ENCODE results near the gene FBXO21.
"Not testable (repeated sequence)": the region's sequence is repeated elsewhere in the genome, so short reads cannot be mapped to it uniquely, and the experiment has no call there.

FBXO21 gene

GRCh38 chr12:117104003-117104402 lies 86.3 kb downstream of the FBXO21 start:
- not testable (repeated sequence) for H3K4me3 ChIP-seq (ENCODE audit: low read depth, low read length); H2AFZ ChIP-seq (ENCODE audit: low read length, unreplicated experiment); H3K79me2 ChIP-seq (ENCODE audit: control insufficient read depth, insufficient read depth, low read length, unreplicated experiment); H3K27ac ChIP-seq (ENCODE audit: low read depth, low read length); H3K4me1 ChIP-seq (ENCODE audit: control insufficient read depth, insufficient read depth, low read length, unreplicated experiment); H3K36me3 ChIP-seq (ENCODE audit: insufficient read depth, low read length)
- peaks cover 76% of the 10 kb centered on the region for H3K27me3 ChIP-seq (ENCODE audit: insufficient read depth, low read length)

DNA sequence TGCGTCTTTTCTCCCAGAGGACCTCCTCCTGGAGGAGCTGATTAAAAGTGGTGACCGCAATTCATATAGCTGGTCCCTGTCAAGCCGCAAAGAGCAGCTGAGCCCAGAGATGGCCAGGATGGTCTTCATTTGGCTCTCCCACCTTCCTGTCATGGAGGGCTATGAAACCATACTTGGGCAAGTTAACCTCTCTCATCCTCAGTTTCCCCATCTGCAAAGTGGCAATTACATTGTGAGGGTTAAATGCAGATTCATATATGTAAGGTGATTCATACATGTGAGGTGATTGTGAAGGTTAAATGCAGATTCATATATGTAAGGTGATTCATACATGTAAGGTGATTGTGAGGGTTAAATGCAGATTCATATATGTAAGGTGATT lies 87.5 kb downstream of the FBXO21 start:
- Histone ChIP-seq H3K36me3 (ENCODE audit: insufficient read depth, low read length) (no peaks in the 10 kb centered on the region), H3K4me3 (ENCODE audit: low read depth, low read length) (no peak overlapping the region), H3K27me3 (ENCODE audit: insufficient read depth, low read length) (peaks cover 86% of the 10 kb centered on the region), H2AFZ (ENCODE audit: low read length, unreplicated experiment) (no peak overlapping the region), H3K79me2 (ENCODE audit: control insufficient read depth, insufficient read depth, low read length, unreplicated experiment) (no peaks in the 10 kb centered on the region), H3K4me1 (ENCODE audit: control insufficient read depth, insufficient read depth, low read length, unreplicated experiment) (no peaks in the 10 kb centered on the region), H3K27ac (ENCODE audit: low read depth, low read length) (no peak overlapping the region)

GRCh38 chr12:117101953-117102799 lies 88.1 kb downstream of the FBXO21 start:
- H3K4me1 ChIP-seq (ENCODE audit: control insufficient read depth, insufficient read depth, low read length, unreplicated experiment) = no peaks in the 10 kb centered on the region
- no peaks in the 10 kb centered on the region for H3K36me3 ChIP-seq (ENCODE audit: insufficient read depth, low read length)
- H3K79me2 ChIP-seq (ENCODE audit: control insufficient read depth, insufficient read depth, low read length, unreplicated experiment) = no peaks in the 10 kb centered on the region
- peaks cover 88% of the 10 kb centered on the region for H3K27me3 ChIP-seq (ENCODE audit: insufficient read depth, low read length)
- H2AFZ ChIP-seq (ENCODE audit: low read length, unreplicated experiment) = no peak overlapping the region
- H3K4me3 ChIP-seq (ENCODE audit: low read depth, low read length) = no peak overlapping the region
- H3K27ac ChIP-seq (ENCODE audit: low read depth, low read length) = no peak overlapping the region

DNA sequence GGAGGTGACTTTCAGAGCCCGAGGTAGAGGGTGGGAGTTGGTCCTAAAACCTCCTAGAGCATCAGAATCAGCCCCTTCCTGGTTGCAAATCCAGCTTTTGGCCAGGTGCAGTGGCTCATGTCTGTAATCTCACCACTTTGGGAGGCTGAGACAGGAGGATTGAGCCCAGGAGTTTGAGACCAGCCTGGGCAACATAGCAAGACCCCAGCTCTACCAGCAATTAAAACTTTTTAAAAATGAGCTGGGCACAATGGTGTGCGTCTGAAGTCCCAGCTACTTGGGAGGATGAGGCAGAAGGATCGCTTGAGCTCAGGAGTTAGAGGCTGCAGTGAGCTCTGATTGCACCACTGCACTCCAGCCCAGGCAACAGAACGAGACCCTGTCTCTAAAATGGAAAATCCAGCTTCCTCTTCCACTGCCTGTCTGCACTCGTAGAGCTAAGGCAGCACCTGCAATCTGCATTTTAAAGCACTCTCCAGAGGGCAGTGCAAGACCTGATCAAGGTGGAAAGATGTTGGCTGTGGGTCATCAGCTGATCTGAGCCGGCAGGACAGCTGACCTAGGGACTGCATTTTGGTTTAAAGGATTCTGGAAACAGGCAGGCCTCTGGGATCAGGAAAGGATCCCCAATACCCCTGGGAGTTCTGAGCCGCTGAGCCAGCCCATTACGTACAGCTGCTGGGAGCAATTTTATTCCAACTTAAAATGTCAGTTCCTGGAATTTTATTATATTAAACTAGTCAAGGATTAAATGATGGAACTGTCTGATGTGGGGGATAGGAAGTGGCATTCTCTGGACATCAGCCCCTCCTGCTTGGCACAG lies 89.2 kb downstream of the FBXO21 start:
- Histone ChIP-seq H3K36me3 (ENCODE audit: insufficient read depth, low read length) (no peaks in the 10 kb centered on the region), H3K79me2 (ENCODE audit: control insufficient read depth, insufficient read depth, low read length, unreplicated experiment) (no peaks in the 10 kb centered on the region), H3K4me3 (ENCODE audit: low read depth, low read length) (no peak overlapping the region), H2AFZ (ENCODE audit: low read length, unreplicated experiment) (no peak overlapping the region), H3K27me3 (ENCODE audit: insufficient read depth, low read length) (peaks cover 88% of the 10 kb centered on the region), H3K4me1 (ENCODE audit: control insufficient read depth, insufficient read depth, low read length, unreplicated experiment) (no peaks in the 10 kb centered on the region), H3K27ac (ENCODE audit: low read depth, low read length) (no peak overlapping the region)

GRCh38 chr12:117100251-117100650 lies 90.0 kb downstream of the FBXO21 start:
- H3K27me3 ChIP-seq (ENCODE audit: insufficient read depth, low read length) = peaks cover 88% of the 10 kb centered on the region
- H3K4me1 ChIP-seq (ENCODE audit: control insufficient read depth, insufficient read depth, low read length, unreplicated experiment) = no peaks in the 10 kb centered on the region
- H2AFZ ChIP-seq (ENCODE audit: low read length, unreplicated experiment) = no peak overlapping the region
- no peaks in the 10 kb centered on the region for H3K79me2 ChIP-seq (ENCODE audit: control insufficient read depth, insufficient read depth, low read length, unreplicated experiment)
- H3K27ac ChIP-seq (ENCODE audit: low read depth, low read length) = no peak overlapping the region
- no peaks in the 10 kb centered on the region for H3K36me3 ChIP-seq (ENCODE audit: insufficient read depth, low read length)
- no peak overlapping the region for H3K4me3 ChIP-seq (ENCODE audit: low read depth, low read length)

- Histone ChIP-seq H3K27ac (ENCODE audit: low read depth, low read length) (no peak overlapping the region), H3K4me3 (ENCODE audit: low read depth, low read length) (peak overlapping the region; percentile 76), H3K36me3 (ENCODE audit: insufficient read depth, low read length) (no peaks in the 10 kb centered on the region), H3K27me3 (ENCODE audit: insufficient read depth, low read length) (peaks cover 89% of the 10 kb centered on the region), H3K4me1 (ENCODE audit: control insufficient read depth, insufficient read depth, low read length, unreplicated experiment) (no peaks in the 10 kb centered on the region), H3K79me2 (ENCODE audit: control insufficient read depth, insufficient read depth, low read length, unreplicated experiment) (no peaks in the 10 kb centered on the region), H2AFZ (ENCODE audit: low read length, unreplicated experiment) (peak overlapping the region; percentile 62)
These were observed 91.7 kb downstream of the FBXO21 start for GRCh38 chr12:117098361-117099217.

DNA sequence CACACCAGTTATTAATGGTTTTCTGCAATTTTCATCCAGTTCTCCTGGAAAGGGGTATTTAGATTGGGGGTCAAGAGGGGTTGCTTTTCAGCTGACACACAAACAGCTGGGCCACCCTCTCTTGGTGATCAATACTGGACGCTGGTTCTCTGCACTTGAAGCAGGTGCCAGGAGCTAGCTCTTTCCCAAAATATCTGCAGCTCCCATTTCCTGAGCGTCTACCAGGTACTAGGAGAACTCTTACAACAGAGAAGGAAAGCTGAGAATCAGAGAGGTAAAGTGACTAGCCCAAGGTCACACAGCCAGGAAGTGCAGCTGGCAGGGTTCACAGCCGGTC lies 92.3 kb downstream of the FBXO21 start:
- Histone ChIP-seq H3K4me1 (ENCODE audit: control insufficient read depth, insufficient read depth, low read length, unreplicated experiment) (no peaks in the 10 kb centered on the region), H3K27me3 (ENCODE audit: insufficient read depth, low read length) (peaks cover 94% of the 10 kb centered on the region), H3K4me3 (ENCODE audit: low read depth, low read length) (no peak overlapping the region), H3K27ac (ENCODE audit: low read depth, low read length) (no peak overlapping the region), H3K79me2 (ENCODE audit: control insufficient read depth, insufficient read depth, low read length, unreplicated experiment) (no peaks in the 10 kb centered on the region), H2AFZ (ENCODE audit: low read length, unreplicated experiment) (no peak overlapping the region), H3K36me3 (ENCODE audit: insufficient read depth, low read length) (no peaks in the 10 kb centered on the region)

DNA sequence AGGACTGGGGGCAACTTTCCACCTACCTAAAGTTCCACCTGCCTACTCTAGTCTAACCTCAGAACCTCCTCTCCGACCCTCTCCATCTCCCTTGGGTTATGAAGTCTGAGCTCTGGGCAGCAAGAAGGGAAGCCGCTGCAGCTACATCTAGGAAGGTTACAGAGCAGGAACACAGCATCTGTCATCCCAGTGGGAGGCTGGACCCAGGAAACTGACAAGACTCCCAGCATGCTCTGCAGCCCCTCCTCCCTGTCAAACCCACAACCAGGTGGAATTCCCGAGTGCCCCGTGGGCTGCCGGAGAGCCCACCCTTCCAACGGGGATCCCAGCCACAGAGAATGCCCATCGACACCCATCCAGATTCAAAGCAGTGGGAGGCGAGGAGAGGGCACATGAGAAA lies 93.1 kb downstream of the FBXO21 start:
- H3K27me3 ChIP-seq (ENCODE audit: insufficient read depth, low read length) = peaks cover 94% of the 10 kb centered on the region
- H3K79me2 ChIP-seq (ENCODE audit: control insufficient read depth, insufficient read depth, low read length, unreplicated experiment) = no peaks in the 10 kb centered on the region
- no peak overlapping the region for H3K27ac ChIP-seq (ENCODE audit: low read depth, low read length)

DNA sequence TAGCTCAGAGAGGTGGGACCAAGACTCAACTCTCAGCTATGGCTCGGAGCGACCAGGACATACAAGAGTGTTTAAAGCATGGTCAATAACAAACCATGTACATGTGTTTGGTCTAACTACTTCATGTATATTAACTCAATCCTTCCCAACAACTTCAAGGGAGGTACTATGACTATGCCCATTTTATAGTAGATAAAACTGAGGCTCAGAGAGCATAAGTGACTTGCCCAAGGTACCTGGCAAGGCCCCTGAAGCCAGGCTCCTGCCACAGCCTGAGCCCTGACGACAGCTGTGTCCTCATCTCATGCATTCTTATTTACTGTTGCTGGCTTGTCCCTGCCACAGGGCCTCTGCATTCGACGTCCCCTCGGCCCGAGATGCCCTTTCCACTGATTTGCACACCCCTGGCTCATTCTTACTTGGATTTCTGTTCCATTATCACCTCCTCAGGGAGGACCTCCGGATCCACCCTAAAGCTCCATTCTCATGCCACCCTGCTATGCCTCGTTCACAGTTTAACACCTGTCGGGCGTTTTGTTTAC lies 93.7 kb downstream of the FBXO21 start:
- Histone ChIP-seq H3K79me2 (ENCODE audit: control insufficient read depth, insufficient read depth, low read length, unreplicated experiment) (no peaks in the 10 kb centered on the region), H3K27ac (ENCODE audit: low read depth, low read length) (no peak overlapping the region), H3K4me1 (ENCODE audit: control insufficient read depth, insufficient read depth, low read length, unreplicated experiment) (no peaks in the 10 kb centered on the region), H2AFZ (ENCODE audit: low read length, unreplicated experiment) (no peak overlapping the region), H3K27me3 (ENCODE audit: insufficient read depth, low read length) (peaks cover 94% of the 10 kb centered on the region), H3K4me3 (ENCODE audit: low read depth, low read length) (no peak overlapping the region), H3K36me3 (ENCODE audit: insufficient read depth, low read length) (no peaks in the 10 kb centered on the region)

More for the DNA sequence above, 93.1 kb downstream of the FBXO21 start:
- no peaks in the 10 kb centered on the region for H3K4me1 ChIP-seq (ENCODE audit: control insufficient read depth, insufficient read depth, low read length, unreplicated experiment)
- H3K4me3 ChIP-seq (ENCODE audit: low read depth, low read length) = no peak overlapping the region
- no peaks in the 10 kb centered on the region for H3K36me3 ChIP-seq (ENCODE audit: insufficient read depth, low read length)
- no peak overlapping the region for H2AFZ ChIP-seq (ENCODE audit: low read length, unreplicated experiment)

- H3K4me3 ChIP-seq (ENCODE audit: low read depth, low read length); H3K79me2 ChIP-seq (ENCODE audit: control insufficient read depth, insufficient read depth, low read length, unreplicated experiment); H2AFZ ChIP-seq (ENCODE audit: low read length, unreplicated experiment); H3K36me3 ChIP-seq (ENCODE audit: insufficient read depth, low read length); H3K27ac ChIP-seq (ENCODE audit: low read depth, low read length); H3K4me1 ChIP-seq (ENCODE audit: control insufficient read depth, insufficient read depth, low read length, unreplicated experiment): not testable (repeated sequence)
- H3K27me3 ChIP-seq (ENCODE audit: insufficient read depth, low read length) = peaks cover 94% of the 10 kb centered on the region
These were observed 95.1 kb downstream of the FBXO21 start for GRCh38 chr12:117095191-117095590.

All from ACC112 (cell line).